HG03354 (cell line): ENCODE results near the gene PDE4DIP.
"Not testable (repeated sequence)": the region's sequence is repeated elsewhere in the genome, so short reads cannot be mapped to it uniquely, and the experiment has no call there.

Experiments
- ATAC-seq: cut with Tn5 transposase; IDR thresholded peaks from one replicate; pipeline ENCODE4 v1.9.1; 2021; ENCODE audit warnings: mild to moderate bottlenecking; ENCODE audit not compliant: unreplicated experiment, poor library complexity, severe bottlenecking

Gene PDE4DIP

DNA sequence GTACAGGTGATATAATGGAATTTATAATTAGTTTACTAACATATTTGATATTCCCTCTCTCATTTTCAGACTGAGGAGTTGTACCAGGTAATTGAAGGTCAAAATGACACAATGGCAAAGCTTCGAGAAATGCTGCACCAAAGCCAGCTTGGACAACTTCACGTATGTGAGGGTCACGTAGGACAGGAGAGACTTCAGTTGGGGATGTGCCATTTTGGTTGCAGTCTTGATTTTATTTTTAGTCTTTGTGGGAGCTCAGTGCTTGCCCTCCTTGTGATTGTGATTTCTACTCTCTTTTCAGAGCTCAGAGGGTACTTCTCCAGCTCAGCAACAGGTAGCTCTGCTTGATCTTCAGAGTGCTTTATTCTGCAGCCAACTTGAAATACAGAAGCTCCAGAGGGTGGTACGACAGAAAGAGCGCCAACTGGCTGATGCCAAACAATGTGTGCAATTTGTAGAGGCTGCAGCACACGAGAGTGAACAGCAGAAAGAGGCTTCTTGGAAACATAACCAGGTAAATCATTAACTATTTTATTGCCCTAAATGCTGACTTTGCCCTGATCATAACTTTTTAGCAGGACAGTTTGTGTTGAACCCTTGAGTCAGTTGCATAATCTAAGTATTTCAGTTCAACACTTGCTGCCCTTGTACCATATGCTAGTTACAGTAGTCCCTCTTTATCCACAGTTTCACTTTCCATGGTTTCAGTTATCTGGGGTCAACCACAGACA lies 118.1 kb downstream of the PDE4DIP start:
- ATAC-seq, result not testable (repeated sequence)

DNA sequence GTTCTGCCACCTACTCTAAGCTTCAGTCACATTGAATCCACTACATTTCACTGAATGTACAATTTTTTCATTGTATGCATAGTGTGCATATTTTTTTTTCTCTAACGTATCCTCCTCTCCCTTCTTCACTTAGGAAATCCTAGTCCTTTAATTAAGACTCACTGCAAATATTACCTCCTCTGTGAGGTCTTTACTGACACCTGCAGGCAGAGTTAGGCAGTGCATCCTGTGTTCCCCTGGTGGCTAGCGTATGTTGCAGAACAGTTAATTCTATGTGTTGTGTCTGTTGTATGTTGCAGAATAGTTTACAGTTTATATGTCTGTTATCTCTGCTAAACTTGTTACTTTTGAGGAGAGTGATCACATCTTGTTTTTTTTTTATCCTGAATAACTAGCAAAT lies 121.9 kb downstream of the PDE4DIP start:
- peak; percentile 76 for ATAC-seq

DNA sequence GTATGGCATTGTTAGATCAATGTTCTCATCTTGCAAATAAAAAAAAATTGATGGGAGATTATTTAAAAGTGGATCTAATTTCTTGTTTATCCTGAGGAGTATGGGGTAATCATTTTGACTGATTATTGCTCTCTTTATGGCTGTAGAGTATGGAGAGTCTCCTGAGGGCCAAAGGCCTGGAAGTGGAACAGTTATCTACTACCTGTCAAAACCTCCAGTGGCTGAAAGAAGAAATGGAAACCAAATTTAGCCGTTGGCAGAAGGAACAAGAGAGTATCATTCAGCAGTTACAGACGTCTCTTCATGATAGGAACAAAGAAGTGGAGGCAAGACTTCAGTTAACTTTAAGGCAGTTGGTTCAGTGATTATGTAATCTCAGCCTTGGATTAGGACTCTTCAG lies 123.4 kb downstream of the PDE4DIP start:
- not testable (repeated sequence) for ATAC-seq

DNA sequence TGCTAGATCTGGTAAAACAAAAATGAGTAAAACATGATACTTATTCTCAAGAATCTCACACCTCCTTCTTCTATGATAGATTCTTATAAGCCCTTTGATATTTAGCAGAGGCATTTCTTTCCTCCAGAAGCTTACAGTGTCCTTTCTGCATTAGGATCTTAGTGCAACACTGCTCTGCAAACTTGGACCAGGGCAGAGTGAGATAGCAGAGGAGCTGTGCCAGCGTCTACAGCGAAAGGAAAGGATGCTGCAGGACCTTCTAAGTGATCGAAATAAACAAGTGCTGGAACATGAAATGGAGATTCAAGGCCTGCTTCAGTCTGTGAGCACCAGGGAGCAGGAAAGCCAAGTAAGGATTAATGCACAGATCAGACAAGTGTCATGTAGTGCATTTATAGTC lies 124.5 kb downstream of the PDE4DIP start:
- not testable (repeated sequence) for ATAC-seq

DNA sequence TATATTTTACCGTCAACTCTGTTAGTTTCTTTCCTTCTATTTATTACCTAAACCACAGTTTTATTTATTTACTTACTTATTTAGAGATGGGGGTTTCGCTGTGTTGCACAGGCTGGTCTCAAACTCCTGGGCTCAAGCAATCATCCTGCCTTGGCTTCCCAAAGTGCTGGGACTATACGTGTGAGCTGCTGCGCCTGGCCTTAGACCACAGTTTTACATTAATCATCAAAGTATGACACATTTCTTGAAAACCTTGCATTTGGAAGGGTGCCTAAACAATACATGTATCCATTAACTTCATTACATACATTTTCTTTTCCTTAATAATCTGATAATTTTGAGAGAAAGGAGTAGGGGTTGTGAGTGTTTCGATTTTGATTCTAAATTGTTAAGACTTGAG lies 124.9 kb downstream of the PDE4DIP start:
- not testable (repeated sequence) for ATAC-seq

DNA sequence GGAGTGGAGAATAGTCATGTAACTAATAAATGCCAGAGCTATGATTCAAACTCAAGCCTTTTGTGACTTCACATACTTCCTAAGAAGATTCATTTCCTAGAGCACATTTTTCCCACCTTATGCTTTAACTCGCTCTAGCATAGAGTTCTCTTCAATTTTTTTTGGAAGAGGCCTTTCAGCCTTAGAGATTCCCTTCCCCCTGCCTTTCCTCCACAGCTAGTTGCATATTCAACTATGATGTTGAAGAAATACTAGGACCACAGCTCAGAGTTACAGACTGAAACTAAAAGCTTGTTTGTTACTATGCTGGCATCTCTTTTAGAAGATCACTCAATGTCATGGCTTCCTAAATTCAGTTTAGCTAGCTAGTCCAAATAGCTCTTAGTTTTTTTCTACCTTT lies 131.2 kb downstream of the PDE4DIP start:
- peak; percentile 68 for ATAC-seq

DNA sequence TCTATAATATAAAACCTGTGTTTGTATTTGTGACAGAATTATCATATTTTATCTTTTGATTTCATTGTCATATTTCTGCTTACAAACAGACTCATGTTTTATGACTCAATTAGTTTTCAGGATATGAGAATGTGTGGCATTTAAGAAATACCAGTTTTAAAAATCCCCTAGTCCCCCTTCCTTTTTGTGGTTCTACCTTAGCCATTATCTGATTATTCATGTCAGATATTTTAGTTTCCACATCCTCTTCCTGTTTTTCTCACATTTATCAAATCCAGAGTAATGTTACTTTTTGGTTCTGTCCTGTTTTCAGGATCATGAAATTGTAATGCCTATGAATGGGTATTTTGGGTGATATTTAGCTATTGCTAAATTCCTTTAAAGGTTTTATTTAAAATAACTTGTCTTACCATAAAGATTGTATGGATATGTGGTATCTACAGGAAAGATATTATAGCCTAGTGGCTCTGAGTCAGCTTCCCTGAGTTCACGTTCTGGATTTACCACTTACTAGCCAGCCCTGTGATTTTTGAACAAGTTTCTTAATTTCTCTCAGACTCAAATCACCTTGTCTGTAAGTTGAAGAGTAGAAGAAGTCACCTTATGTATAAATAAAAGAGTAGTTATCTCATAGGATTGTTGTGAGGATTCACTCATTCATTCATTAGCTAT lies 131.8 kb downstream of the PDE4DIP start:
- peak; percentile 81 for ATAC-seq

DNA sequence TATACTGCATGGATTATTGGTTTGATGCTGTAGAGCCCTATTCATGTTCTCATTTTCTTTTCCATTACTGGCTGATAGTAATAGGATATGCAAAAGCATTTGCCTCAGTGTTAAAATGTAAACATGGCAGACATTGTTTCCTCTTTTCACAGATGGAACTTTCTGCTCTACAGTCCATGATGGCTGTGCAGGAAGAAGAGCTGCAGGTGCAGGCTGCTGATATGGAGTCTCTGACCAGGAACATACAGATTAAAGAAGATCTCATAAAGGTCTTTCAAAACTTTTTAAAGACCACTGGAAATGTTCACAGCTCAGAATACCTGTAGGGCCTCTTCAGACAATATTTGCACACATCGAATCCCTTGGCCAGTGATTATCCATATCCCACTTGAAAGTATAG lies 133.6 kb downstream of the PDE4DIP start:
- not testable (repeated sequence) for ATAC-seq

DNA sequence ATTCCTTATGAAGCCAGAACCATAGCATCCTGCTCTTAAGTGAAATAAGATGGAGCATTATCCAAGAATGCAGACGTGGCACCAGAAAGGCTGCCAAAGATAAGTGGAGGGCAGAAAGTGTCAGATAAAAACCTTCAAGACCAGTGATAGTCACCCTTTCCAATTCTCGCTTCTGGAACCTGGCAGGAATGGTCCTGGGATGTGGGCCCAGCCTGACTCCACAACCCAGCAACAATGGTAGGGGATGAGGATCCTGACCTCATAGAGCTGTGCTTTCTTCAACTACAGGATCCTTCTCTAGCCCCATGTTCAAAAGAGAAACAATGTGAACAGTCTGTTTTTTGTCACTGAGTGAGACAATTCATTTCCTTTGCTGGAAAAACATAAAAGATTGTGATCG lies 145.2 kb downstream of the PDE4DIP start:
- not testable (repeated sequence) for ATAC-seq

DNA sequence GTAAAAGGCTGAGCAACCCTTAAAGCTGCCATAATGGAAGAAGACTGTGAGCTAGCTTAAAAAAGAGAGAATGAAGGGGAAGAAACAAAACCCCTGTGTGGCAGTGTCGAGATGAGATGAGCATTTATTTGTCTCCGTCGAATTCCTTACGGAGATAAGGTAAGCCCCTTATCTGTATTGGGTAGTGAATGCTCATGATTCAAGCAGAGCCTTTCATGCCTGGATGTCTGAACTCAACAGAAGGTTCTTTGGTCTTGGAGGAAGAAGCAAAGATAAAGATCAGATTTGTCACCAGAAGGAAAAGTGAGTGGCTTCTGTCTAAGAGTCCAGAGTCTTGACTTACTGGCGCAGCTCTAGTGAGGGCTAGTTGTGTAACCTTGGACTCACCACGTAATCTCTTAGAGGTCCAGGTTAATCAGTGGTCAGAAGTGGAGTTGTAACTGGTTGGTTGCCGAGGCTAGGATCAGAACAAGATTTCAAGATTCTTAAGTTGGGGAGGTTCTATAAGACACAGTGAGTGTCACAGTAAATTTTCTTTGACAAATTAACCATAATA lies 146.1 kb downstream of the PDE4DIP start:
- not testable (repeated sequence) for ATAC-seq

DNA sequence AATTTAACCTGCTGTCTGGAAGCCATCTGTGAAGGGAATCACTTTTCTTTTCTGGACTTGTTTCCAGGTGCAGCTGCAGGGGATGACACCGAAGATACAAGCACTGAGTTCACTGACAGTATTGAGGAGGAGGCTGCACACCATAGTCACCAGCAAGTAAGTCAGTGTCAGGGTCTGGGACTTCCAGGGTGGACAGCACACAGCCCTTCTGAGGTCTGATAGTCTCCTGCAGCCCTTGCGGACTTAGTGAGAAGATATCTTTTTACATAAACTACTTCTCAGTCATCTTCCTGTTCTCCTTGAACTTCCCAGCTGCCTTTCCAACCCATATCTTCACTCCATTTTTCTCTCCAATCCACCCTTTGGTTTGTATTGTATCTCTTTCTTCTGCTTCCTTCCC lies 147.6 kb downstream of the PDE4DIP start:
- not testable (repeated sequence) for ATAC-seq

DNA sequence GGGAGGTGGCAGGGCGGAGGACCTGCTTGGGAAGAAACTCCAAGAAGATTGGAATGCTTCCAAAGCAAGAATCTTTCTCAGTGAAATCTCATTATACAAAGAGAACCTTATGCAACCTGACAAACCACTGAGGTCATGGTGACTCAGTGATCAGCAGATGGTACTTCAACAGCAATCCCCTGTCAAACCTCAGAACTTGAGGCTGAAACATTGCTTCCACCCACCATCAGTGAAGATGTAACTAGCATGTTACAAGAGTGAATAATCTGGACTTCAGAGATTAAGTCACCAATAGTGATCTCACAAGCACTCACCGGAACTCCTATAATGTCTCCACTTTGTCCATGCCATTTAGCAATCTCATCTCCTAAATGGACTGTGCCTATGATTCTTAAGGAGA lies 148.1 kb downstream of the PDE4DIP start:
- not testable (repeated sequence) for ATAC-seq

DNA sequence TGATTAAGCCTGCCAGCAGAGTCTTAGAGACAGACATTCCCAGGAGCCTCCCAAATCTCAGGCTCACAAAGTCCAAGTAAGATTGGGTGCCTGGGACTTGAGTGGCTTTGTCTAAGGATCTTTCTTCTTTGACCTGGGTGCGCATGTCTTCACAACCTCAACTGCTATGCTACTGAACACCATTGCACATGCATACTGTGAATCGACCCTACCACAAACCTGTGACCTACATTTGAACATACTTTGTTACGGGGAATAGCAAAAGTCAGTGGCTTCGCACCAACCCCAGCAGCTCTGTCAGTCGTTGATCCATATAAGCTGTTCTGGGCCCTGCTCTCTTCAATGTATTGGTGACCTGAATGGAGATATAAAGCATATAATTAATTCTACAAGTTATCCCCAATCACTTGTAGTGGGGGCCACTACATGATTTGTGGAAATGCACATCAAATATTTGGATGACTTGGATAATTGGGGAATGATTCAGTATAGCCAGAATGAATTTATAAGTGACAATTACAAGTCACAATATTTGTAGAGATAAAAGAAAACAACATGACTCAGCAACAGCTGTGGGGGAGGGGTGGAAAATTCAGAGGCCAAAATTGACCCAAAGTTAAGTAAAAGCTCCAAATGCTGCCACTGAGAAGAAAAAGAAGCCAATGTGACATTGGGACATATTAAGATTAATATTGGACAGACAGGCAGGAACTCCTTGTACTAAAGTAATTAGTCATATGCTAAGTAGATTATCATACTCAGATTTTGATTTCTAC lies 152.4 kb downstream of the PDE4DIP start:
- ATAC-seq, result not testable (repeated sequence)

DNA sequence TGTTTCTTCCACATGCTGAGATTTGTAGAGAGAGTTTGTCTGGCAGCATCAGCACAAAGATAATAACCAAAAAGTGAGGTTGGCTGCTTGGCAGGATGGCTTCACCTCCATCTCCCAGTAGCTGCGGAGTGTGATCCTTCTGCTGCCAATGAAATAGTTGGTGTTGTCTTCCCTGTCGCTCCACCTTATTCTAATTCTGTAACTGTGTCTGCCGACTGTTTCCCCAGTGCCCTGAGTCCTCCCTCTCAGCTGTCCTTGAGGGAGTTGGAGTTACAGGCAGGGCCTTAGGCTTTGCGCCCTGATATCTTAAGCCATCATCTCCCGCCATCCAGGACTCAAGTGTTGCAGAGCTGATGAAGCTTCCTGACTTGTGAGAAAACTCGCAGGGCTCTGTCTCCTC lies 153.2 kb downstream of the PDE4DIP start:
- not testable (repeated sequence) for ATAC-seq

DNA sequence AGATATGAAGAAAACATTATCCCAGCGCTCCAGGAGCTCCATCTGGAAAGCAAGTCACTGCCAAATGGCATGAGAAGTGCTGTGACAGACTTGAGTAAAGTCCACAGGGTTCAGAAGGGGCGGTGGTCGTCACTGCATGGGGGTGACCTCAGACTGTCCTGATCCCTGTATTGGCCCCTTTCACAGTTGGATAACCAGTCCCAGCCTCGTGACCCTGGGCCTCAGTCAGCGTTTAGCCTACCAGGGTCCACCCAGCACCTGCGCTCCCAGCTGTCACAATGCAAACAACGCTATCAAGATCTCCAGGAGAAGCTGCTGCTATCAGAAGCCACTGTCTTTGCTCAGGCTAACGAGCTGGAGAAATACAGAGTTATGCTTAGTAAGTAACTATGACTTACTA lies 158.4 kb downstream of the PDE4DIP start:
- not testable (repeated sequence) for ATAC-seq

DNA sequence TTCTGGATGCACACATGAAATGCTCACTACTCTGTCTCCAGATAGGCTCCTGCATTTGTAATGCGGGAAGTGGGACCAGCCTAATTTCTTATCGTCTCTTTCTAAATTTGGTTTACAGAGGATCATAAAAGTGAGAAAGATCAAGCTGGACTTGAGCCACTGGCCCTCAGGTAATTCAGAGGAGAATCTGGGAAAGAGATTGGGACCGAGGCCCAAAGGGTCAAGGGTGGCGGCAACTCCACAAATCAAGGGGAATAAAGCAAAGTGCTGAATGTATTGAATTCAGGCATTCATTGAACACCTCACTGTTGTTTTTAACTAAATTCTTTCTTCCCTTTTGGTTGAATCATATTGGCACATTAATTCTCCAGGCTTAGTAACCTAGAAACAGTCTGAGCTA lies 164.1 kb downstream of the PDE4DIP start:
- ATAC-seq, result not testable (repeated sequence)

DNA sequence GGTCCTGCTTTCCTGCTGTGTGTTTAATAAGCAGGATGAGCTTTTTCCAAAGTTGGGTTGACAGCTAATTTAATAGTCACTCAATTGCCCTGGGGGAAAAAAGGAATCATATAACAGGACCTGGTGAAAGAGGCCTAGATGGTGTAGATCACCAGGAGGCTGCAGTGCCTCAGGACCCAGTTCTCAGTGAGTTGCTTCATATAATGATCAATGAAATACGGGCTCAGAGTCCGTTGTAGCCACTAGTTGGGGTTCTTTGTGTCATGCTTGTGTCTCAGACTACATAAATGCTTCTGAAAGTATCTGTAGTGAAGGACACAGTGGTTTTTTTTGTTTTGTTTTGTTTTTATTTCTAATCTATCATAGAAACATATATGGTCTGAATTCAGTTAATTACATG lies 164.5 kb downstream of the PDE4DIP start:
- ATAC-seq, result not testable (repeated sequence)

DNA sequence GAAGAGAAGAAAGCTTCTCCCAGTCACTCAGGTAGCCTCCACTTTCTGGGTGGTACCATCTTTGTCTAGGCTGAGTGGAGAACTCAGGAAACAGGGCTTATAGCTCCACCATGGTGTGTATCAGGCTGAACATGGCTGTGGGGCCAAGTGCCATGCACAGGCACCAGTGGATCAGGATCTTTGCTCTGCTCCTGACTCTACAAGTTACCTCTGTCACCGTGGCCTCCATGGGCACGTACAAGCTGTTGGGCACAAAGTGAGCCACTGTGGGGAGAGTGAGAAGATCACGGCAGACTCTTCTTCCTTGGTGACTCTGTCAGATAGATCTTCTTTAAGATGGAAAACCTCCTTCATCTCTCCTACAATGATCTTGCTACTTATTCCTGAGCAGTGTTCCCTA lies 165.5 kb downstream of the PDE4DIP start:
- ATAC-seq, result not testable (repeated sequence)

DNA sequence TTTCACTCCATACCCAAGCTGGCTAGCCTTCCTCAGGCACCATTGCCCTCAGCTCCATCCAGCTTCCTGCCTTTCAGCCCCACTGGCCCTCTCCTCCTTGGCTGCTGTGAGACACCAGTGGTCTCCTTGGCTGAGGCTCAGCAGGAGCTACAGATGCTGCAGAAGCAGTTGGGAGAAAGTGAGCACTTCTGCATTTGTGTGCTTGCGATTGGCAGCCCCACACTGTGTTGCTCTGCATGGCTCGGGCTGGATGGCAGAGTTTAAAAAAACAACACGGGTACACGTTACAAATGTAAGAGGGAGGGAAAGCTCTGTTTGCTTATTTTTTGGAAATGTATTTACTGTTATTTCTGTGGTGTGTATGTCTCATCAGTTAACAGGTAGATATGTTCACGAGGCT lies 168.4 kb downstream of the PDE4DIP start:
- not testable (repeated sequence) for ATAC-seq

DNA sequence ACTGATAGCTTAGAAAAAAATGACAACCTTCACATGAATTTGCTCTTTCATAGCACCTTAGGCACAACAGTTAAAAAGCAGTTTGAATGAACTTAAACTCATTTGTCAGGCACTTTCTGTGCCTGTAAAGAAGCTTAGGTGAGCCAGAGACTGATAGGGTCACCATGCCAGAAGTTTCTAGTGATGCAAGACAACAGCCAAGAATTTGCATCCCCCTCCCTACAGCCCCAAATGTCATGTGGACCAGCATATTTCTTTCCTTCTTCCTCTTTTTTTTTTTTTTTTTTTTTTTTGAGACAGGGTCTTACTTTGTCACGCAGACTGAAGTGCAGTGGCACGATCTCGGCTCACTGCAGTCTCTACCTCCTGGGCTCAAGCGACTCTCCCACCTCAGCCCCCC lies 169.3 kb downstream of the PDE4DIP start:
- not testable (repeated sequence) for ATAC-seq
